Pancreas (tissue), 10 donors: Measurements from ENCODE around the gene DDX5. TPM values are rescaled to one million over a fixed set of nuclear protein-coding genes. Genes with fewer than 3 reads are reported as not detected.
A peak's percentile ranks its signal among the peaks of the same experiment; 100 is the strongest.
"Not testable (repeated sequence)": the region's sequence is repeated elsewhere in the genome, so short reads cannot be mapped to it uniquely, and the experiment has no call there.

Experiments used
- ATAC-seq, 4 donors: fragments of 200-7000 bp; cut with Tn5 transposase; one replicate each; pipeline versions ENCODE4 v1.8.0 to v1.9.1; 2020; ENCODE audit warnings: mild to moderate bottlenecking in 4 of 4, moderate library complexity in 4 of 4
- DNase-seq, 6 donors: peaks; one replicate each; pipeline ENCODE4 v3.0.0-alpha.2; 2020
- FAIRE-seq: peaks from 2 replicates; lab custom pipeline; 2012; peaks lifted over from hg19 to GRCh38; lab: Jason Lieb, UNC
- H3K27ac ChIP-seq, 4 donors: fragments of 200-600 bp; sonication (generic); 1 replicate in 3 of 4; 2 replicates in 1 of 4; pipeline versions ENCODE4 v1.5.0 to v1.8.0; 2020
- H3K27me3 ChIP-seq, 4 donors: fragments of 200-600 bp; one replicate each; pipeline ENCODE4 v1.8.0; 2021
- H3K36me3 ChIP-seq, 3 donors: fragments of 200-600 bp; sonication (generic) in 1 of 3; one replicate each; pipeline versions ENCODE4 v1.5.0 to v1.8.0; 2020 to 2021
- H3K4me1 ChIP-seq, 3 donors: fragments of 200-600 bp; one replicate each; pipeline ENCODE4 v1.8.0; 2021
- H3K4me3 ChIP-seq, 4 donors: fragments of 200-600 bp; sonication (generic) in 2 of 4; one replicate each; pipeline versions ENCODE4 v1.5.0 to v1.8.0; 2020 to 2021
- H3K9me3 ChIP-seq, 4 donors: fragments of 200-600 bp; one replicate each; pipeline ENCODE4 v1.8.0; 2021
- WGBS, 2 donors: extraction: QIAGEN DNeasy Blood & Tissue Kit; methylation state at CpG; one replicate each; pipeline ENCODE4 v1.1.7; 2013; 5-methylcytosine and 5-hydroxymethylcytosine counted together
- intact Hi-C, 3 donors: fragments of 100-400 bp; cut with DNase I; formaldehyde crosslinking; loops; one replicate each; pipeline versions ENCODE4 v1.11.1 to v1.14.2; 2022
- polyA plus RNA-seq, 2 donors: library from polyadenylated mRNA; stranded (reverse); fragments of 200-250 nt; gene quantifications; one replicate each; pipeline ENCODE4 v1.2.3, GENCODE V29; 2013
- total RNA-seq, 6 donors: library from RNA; stranded (reverse); fragmentation: NEBNext Ultra II Directional in 4 of 6; extraction: Animal tissue kit (Norgen Biotek cat#: 25700) in 4 of 6; gene quantifications; one replicate each; pipeline versions ENCODE4 v1.2.1 to v1.2.4, GENCODE V29; 2021 to 2023
- TF ChIP-seq, protein P1 (sequence below), 4 donors: fragments of 200-600 bp; sonication (generic) in 3 of 4; IDR thresholded peaks; one replicate each; pipeline versions ENCODE4 v1.5.0 to v1.8.0; 2021; ENCODE audit warnings: antibody characterized with exemption in 4 of 4
- donor health status: healthy with polysubstance abuse.
- donor health status: DM: no; HTN: no; CAD: no; lungs with moderate emphysema.
- donor health status: DM: no; HTN: no; CAD: no.
- donor health status: control.
- donor health status: control.
- donor health status: Bipolar disorder and iron deficiency.
- donor health status: DM: yes; HTN: yes; CAD: no.
- donor health status: DM: no; HTN: no; CAD: no.
- donor health status: DM: no; HTN: no; CAD: no.
- donor health status: DM: yes; HTN: yes; CAD: no.

The DDX5 gene
- total and polyA plus RNA-seq, 8 donors, result 145 to 398 (median 229) TPM

DNA sequence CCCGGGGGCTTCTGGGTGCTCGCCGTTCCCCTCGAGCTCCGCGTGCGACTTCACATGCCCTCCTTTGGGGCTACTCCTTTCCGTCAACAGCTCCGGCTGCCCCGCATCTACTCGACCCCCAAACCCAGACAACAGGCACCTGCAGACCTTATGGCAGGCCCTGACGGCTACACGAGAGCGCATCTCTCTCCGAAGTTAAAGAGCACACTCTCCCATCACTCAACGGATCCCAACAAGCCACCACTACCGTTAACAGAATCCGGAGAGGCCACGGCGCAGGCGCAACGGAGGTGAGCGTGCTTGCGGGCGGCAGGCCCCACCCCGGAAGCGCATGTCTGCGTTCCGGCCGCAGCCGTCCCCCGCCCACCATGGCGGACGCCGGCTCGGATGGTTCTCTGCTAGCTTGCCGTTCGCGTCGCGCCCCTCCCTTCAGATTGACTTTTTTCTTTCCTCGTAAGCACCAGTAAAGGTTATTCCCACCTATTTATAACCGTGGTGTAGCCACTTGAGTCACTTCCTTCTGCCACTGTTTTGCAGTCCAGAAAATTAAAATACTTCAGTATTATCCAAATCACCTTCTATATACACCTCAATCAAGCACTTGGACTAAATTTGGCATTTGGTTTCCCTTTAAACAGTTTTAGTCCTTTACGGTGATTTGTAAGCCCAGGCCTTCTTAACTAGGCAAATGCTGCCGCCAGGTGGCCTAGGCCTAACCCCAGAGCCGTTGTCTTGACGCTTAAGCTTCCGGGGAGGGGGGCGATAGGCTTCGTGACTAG is 9.1 kb downstream of the DDX5 start, which contains the start of gene POLG2:
POLG2 (minus strand) TSS at position 269 of the 779 bp plus-strand sequence; CDS start at position 183, 86 bp downstream.
- intact Hi-C loops, result loop anchor here in 1 of 3 donors (5.0 kb wide), 1 partner anchor 160 kb away; no protein-coding TSS in a partner anchor
- H3K27ac ChIP-seq, result peak within 1 kb of the TSS; percentile 6 to 77 (median 40)
- H3K36me3 ChIP-seq, result peaks cover 15 to 36% (median 35%) of the 10 kb centered on the region in 3 donors
- TF ChIP-seq, protein P1, sequence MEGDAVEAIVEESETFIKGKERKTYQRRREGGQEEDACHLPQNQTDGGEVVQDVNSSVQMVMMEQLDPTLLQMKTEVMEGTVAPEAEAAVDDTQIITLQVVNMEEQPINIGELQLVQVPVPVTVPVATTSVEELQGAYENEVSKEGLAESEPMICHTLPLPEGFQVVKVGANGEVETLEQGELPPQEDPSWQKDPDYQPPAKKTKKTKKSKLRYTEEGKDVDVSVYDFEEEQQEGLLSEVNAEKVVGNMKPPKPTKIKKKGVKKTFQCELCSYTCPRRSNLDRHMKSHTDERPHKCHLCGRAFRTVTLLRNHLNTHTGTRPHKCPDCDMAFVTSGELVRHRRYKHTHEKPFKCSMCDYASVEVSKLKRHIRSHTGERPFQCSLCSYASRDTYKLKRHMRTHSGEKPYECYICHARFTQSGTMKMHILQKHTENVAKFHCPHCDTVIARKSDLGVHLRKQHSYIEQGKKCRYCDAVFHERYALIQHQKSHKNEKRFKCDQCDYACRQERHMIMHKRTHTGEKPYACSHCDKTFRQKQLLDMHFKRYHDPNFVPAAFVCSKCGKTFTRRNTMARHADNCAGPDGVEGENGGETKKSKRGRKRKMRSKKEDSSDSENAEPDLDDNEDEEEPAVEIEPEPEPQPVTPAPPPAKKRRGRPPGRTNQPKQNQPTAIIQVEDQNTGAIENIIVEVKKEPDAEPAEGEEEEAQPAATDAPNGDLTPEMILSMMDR (IDR thresholded peaks at IDR 0.05), result peak in 1 of 4 donors; percentile 11
- peaks cover 0 to 39% (median 23%) of the 10 kb centered on the region in 3 donors for H3K4me1 ChIP-seq
- DNase-seq (peak; percentile 89 to 98 (median 92)), FAIRE-seq (no peak), ATAC-seq (peak; percentile 94 to 98 (median 98))
- no peaks in the 10 kb centered on the region for H3K27me3 ChIP-seq
- no peaks in the 10 kb centered on the region for H3K9me3 ChIP-seq
- H3K4me3 ChIP-seq, result peak within 1 kb of the TSS; percentile 66 to 79 (median 70)
- WGBS, 2 donors, result 1% methylated on average over 48 to 50 of the region's 50 CpGs

DNA sequence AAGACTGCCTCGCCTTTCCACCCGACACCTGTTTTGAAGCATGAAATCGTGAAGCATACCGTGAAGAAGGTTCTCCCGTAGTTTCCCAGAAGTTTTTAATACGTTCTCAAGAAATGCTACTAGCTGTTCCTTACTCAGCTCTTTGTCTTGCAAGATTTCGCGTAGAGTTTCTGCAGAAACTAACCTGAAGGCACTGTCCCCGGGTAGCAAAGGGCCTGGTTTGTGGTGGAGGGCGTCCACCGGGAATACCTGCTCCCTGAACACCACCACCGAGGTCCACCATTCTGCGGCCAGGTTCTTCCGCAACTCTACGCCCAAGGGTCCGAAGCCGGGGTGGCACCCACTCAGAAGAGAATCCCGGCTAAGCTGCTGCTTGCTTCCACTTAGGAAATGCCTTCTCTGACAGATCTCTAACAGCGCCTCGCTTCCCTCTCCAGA is 9.7 kb downstream of the DDX5 start:
- Histone ChIP-seq H3K4me3 (peak overlapping the region; percentile 66 to 79 (median 70)), H3K4me1 (peaks cover 0 to 36% (median 23%) of the 10 kb centered on the region in 3 donors), H3K27me3 (no peaks in the 10 kb centered on the region), H3K9me3 (no peaks in the 10 kb centered on the region), H3K36me3 (peaks cover 9 to 30% (median 29%) of the 10 kb centered on the region in 3 donors), H3K27ac (peak overlapping the region in 3 of 4 donors; percentile 18 to 77 (median 62))
- DNase-seq, result no peak
- 0% methylated on average over 20 of the region's 20 CpGs for WGBS, 2 donors
- intact Hi-C loops, result loop anchor here in 1 of 3 donors (5.0 kb wide), 1 partner anchor 161 kb away; no protein-coding TSS in a partner anchor
- TF ChIP-seq, protein P1 (IDR thresholded peaks at IDR 0.05), result no peak
- FAIRE-seq, result no peak
- peak in 2 of 4 donors; percentile 2 to 14 for ATAC-seq

DNA sequence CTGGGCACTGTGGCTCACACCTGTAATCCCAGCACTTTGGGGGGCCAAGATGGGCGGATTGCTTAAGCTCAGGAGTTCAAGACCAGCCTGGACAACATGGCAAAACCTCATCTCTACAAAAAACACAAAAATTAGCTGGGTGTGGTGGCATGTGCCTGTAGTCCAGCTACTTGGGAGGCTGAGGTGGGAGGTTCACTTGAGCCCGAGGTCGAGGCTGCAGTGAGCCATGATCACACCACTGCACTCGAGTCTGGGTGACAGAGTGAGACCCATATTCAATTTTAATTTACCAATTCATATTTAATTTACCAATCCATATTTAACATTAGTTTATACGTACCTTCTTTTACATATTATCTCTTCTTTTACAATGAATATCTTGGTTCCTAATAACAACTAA is 10.8 kb downstream of the DDX5 start:
- not testable (repeated sequence) for ATAC-seq, H3K27me3 ChIP-seq, H3K27ac ChIP-seq, FAIRE-seq, H3K9me3 ChIP-seq, DNase-seq
- intact Hi-C loops, result loop anchor here in 1 of 3 donors (5.0 kb wide), 1 partner anchor 162 kb away; no protein-coding TSS in a partner anchor
- WGBS, 2 donors, result 88 to 93% methylated on average over 5 of the region's 5 CpGs
- H3K4me1 ChIP-seq, result peaks cover 0 to 36% (median 23%) of the 10 kb centered on the region in 3 donors
- H3K36me3 ChIP-seq, result peaks cover 2 to 19% (median 19%) of the 10 kb centered on the region in 3 donors
- peak overlapping the region in 1 of 4 donors; percentile 79 for H3K4me3 ChIP-seq

DNA sequence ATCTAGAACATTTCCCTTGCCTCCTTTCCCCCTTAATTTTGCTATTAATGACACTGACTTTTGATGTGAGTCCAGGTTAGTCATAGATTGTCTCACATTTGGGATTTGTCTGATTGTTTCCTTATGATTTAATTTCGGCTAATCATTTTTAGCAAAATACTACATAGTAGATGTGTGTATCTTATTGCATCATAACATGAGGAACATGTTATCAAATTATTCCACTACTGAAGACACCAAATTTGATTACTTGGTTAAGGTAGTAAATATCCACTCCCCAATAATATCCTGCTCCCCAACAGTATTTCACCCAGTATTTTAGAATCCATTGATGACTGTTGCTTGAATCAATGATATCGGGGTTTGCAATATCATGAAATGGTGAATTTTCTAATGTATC is 12.0 kb downstream of the DDX5 start:
- Histone ChIP-seq H3K9me3 (no peaks in the 10 kb centered on the region), H3K4me1 (peaks cover 0 to 36% (median 23%) of the 10 kb centered on the region in 3 donors), H3K27ac (no peak overlapping the region), H3K27me3 (no peaks in the 10 kb centered on the region), H3K4me3 (no peak overlapping the region), H3K36me3 (peaks cover 0 to 16% (median 9%) of the 10 kb centered on the region in 3 donors)
- TF ChIP-seq, protein P1 (IDR thresholded peaks at IDR 0.05), result no peak
- WGBS, 2 donors, result 85 to 91% methylated on average over 2 of the region's 2 CpGs
- DNase-seq (no peak), FAIRE-seq (no peak), ATAC-seq (no peak)
- intact Hi-C loops, result no loop called here

DNA sequence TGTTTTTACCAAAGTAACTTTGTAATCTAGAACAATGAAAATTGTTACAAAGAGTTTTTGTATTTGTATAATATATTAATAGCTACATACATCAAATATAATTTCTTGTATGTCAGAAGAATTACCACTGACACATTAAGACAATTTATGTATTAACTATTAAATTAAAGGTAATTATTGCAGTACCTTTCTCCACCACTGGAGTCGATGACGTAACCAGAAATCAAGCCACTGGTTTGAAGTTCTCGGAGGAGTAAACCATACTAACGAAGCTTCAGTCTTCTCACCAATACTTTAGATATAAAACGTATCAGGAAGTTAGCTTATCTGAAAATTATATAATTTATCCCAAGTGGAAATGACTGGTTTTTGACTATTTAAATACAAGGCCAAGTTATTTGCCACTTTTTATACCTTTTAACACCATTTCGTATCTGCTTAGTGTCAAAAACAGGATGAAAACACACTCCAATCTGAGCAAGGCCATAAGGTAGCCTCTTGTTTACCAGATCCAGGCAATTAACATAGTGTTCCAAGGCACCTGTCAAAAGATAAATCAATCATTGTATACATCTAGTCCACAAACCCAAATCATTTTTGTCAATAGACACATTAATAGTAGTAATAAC is 13.5 kb downstream of the DDX5 start:
- DNase-seq, result no peak
- Histone ChIP-seq H3K9me3 (no peaks in the 10 kb centered on the region), H3K4me3 (no peak overlapping the region), H3K27me3 (no peaks in the 10 kb centered on the region), H3K36me3 (peaks cover 0 to 15% (median 0%) of the 10 kb centered on the region in 3 donors), H3K4me1 (peaks cover 0 to 23% (median 12%) of the 10 kb centered on the region in 3 donors), H3K27ac (no peak overlapping the region)
- intact Hi-C loops, result no loop called here
- FAIRE-seq, result no peak
- TF ChIP-seq, protein P1 (IDR thresholded peaks at IDR 0.05), result peak in 3 of 4 donors; percentile 17 to 41 (median 38)
- ATAC-seq, result no peak
- WGBS, 2 donors, result 83 to 85% methylated on average over 6 of the region's 6 CpGs
